Activated T-cell treated with anti-CD3 and anti-CD28 coated beads, Interleukin-2, amount 50 U/mL, for 72 hours (primary cell): Measurements from ENCODE around the gene TACR1. TPM values are rescaled to one million over a fixed set of nuclear protein-coding genes. Genes with fewer than 3 reads are reported as not detected.
A peak's percentile ranks its signal among the peaks of the same experiment; 100 is the strongest.
"Not testable (repeated sequence)": the region's sequence is repeated elsewhere in the genome, so short reads cannot be mapped to it uniquely, and the experiment has no call there.

Experiments used
- ATAC-seq, 2 donors: fragments of 150-1000 bp; cut with Tn5 transposase; replicated peaks in 1 of 2; 2 replicates each; pipeline ENCODE4 v1.10.0; 2021; ENCODE audit warnings: moderate library complexity in 2 of 2, mild to moderate bottlenecking in 1 of 2
- DNase-seq, 2 donors: peaks; one replicate each; pipeline ENCODE4 v3.0.0; 2021 to 2022; ENCODE audit warnings: mixed read lengths in 1 of 2
- H3K27ac Mint-ChIP-seq: one replicate; pipeline ENCODE4 v1.8.0; 2022; ENCODE audit warnings: mild to moderate bottlenecking, moderate library complexity, mixed read lengths
- H3K27me3 Mint-ChIP-seq: one replicate; pipeline ENCODE4 v1.8.0; 2022; ENCODE audit warnings: low read depth, mixed read lengths
- H3K36me3 Mint-ChIP-seq, 2 donors: one replicate each; pipeline ENCODE4 v1.8.0; 2022; ENCODE audit warnings: mixed read lengths in 2 of 2, mild to moderate bottlenecking in 1 of 2; ENCODE audit not compliant: insufficient read depth in 2 of 2
- H3K4me1 Mint-ChIP-seq: one replicate; pipeline ENCODE4 v1.8.0; 2022; ENCODE audit warnings: low read depth, mixed read lengths
- H3K4me3 Mint-ChIP-seq, 2 donors: one replicate each; pipeline ENCODE4 v1.8.0; 2022; ENCODE audit warnings: mild to moderate bottlenecking in 2 of 2, mixed read lengths in 2 of 2, moderate library complexity in 2 of 2
- H3K9me3 Mint-ChIP-seq, 2 donors: one replicate each; pipeline ENCODE4 v1.8.0; 2022; ENCODE audit warnings: mixed read lengths in 2 of 2
- total RNA-seq, 2 donors: library from RNA; stranded (reverse); gene quantifications; one replicate each; pipeline ENCODE4 v1.2.3, GENCODE V29; 2022

TACR1 gene
- total RNA-seq, 2 donors from 2014 or later: not detected

DNA sequence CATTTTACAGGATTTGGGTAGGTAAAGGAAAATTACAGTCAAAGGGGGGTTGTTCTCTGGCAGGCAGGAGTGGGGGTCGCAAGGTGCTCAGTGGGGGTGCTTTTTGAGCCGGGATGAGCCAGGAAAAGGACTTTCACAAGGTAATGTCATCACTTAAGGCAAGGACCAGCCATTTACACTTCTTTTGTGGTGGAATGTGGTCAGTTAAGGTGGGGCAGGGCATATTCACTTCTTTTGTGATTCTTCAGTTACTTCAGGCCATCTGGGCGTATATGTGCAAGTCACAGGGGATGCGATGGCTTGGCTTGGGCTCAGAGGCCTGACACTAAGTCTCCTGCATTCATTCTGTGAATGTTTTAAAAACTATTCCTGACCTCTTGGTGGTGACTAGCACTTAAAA lies 19.9 kb upstream of the TACR1 start:
- H3K36me3 Mint-ChIP-seq, DNase-seq, H3K4me3 Mint-ChIP-seq, ATAC-seq, H3K27me3 Mint-ChIP-seq, H3K27ac Mint-ChIP-seq, H3K4me1 Mint-ChIP-seq, H3K9me3 Mint-ChIP-seq: not testable (repeated sequence)

DNA sequence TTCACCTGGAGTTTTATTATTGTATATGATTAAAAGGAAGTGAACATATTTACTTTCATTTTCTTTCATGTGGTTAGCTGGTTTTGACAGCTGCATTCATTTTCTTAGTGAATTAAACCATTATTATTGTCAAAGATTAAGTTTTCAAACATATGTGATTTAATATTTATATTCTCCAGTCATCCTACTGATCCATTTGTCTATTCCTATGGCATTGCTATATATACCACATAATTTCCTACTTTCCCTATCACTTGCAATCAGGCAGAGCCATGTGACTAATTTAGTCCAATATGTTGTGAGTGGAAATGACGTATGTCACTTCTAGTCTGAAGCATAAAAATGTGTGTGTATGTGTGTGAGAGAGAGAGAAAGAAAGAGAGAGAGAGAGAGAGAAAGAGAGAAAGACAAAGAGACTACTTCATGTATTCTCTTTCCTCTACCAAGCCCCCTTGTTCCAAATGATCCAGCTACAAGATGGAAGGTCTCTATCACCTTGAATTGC lies 12.0 kb upstream of the TACR1 start:
- H3K9me3 Mint-ChIP-seq: peaks cover 0 to 2% of the 10 kb centered on the region in 2 donors
- no peak for DNase-seq
- H3K36me3 Mint-ChIP-seq: no peaks in the 10 kb centered on the region
- H3K27me3 Mint-ChIP-seq: no peaks in the 10 kb centered on the region
- H3K27ac Mint-ChIP-seq: no peak overlapping the region
- peaks cover 7% of the 10 kb centered on the region for H3K4me1 Mint-ChIP-seq
- no peak overlapping the region for H3K4me3 Mint-ChIP-seq
- no peak for ATAC-seq

DNA sequence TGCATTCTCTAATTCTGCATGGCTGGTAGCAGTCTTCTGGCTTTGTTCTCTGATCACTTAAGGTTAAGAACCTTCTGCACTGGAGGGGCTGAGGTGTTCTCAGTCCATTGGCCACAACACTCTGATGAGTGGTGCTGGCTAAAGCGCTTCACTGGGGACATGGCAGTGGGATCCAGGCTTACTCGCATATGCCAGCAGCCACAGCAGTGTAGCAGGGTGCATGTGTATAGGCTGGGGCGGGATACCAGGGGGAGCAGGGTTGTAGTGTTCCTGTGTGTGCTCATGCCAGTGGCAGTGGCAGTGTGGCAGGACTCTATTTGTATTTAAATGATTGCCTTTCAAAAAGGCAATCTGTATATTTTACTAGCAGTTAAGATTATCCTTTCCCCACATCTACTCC lies 11.1 kb upstream of the TACR1 start:
- Mint-ChIP-seq H3K27ac (no peak overlapping the region), H3K9me3 (peaks cover 2 to 3% of the 10 kb centered on the region in 2 donors), H3K4me3 (no peak overlapping the region), H3K27me3 (peaks cover 9% of the 10 kb centered on the region), H3K4me1 (peaks cover 7% of the 10 kb centered on the region), H3K36me3 (no peaks in the 10 kb centered on the region)
- ATAC-seq (no peak), DNase-seq (no peak)

DNA sequence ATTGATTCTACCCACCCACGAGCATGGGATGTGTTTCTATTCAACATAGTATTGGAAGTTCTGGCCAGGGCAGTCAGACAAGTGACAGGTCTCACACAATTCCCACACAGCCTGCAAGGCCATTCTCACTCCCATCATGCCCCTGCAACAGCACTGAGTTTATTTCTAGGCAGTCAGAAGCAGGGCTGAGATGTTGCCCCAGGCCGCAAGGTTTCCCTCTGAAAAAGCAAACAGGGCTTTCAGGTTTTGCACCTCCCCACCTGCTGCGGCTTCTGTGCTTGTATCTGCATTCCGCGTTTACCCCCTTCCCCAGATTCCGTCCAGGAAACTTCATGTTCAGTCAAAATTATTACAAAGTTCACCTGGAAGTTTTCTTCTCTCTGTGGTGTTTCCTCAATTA lies 9.4 kb upstream of the TACR1 start:
- ATAC-seq: no peak
- peaks cover 17% of the 10 kb centered on the region for H3K27me3 Mint-ChIP-seq
- H3K4me3 Mint-ChIP-seq: no peak overlapping the region
- DNase-seq: no peak
- H3K4me1 Mint-ChIP-seq: peaks cover 7% of the 10 kb centered on the region
- no peaks in the 10 kb centered on the region for H3K36me3 Mint-ChIP-seq
- H3K9me3 Mint-ChIP-seq: peaks cover 2 to 3% of the 10 kb centered on the region in 2 donors
- H3K27ac Mint-ChIP-seq: no peak overlapping the region

DNA sequence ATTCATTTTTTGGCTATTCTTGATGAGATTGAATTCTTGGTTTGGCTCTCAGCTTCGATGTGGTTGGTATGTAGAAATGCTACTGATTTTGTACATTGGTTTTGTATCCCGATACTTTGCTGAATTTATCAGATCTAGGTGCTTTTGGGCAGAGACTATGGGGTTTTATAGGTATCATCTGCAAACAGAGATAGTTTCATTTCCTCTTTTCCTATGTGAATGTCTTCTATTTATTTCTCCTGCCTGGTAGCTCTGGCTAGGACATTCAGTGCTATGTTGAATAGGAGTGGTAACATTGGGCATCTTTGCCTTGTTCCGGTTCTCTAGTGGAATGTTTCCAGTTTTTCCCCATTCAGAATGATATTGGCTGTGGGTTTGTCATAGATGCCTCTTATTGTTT lies 5.5 kb upstream of the TACR1 start:
- H3K36me3 Mint-ChIP-seq: no peaks in the 10 kb centered on the region
- no peak for DNase-seq
- no peak overlapping the region for H3K27ac Mint-ChIP-seq

DNA sequence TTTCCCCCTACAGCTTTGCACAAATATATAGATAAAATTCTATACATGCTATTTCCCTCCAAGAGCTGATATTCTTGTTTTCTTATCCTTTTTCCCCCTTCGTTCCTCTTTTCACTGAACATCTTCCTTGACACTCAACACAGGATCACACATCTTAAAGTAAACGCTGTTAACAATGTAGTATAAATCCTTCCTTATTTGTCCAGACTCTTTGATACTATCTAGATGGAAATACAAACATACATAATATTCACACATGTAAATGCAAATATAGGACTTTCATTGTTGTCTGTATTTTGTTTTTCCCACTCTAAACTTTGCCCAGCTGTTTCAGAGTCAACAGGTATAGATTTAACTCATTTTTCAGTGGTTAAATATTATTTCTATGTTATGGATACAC lies 3.0 kb upstream of the TACR1 start:
- H3K9me3 Mint-ChIP-seq: peaks cover 2 to 3% of the 10 kb centered on the region in 2 donors
- no peaks in the 10 kb centered on the region for H3K36me3 Mint-ChIP-seq
- H3K4me1 Mint-ChIP-seq: peaks cover 12% of the 10 kb centered on the region
- no peak for ATAC-seq
- no peak for DNase-seq
- H3K27ac Mint-ChIP-seq: no peak overlapping the region
- no peak overlapping the region for H3K4me3 Mint-ChIP-seq
- peaks cover 63% of the 10 kb centered on the region for H3K27me3 Mint-ChIP-seq

More for the DNA sequence above, 5.5 kb upstream of the TACR1 start:
- no peak for ATAC-seq
- H3K4me3 Mint-ChIP-seq: no peak overlapping the region
- H3K27me3 Mint-ChIP-seq: peaks cover 40% of the 10 kb centered on the region
- peaks cover 2 to 3% of the 10 kb centered on the region in 2 donors for H3K9me3 Mint-ChIP-seq
- peaks cover 7% of the 10 kb centered on the region for H3K4me1 Mint-ChIP-seq

DNA sequence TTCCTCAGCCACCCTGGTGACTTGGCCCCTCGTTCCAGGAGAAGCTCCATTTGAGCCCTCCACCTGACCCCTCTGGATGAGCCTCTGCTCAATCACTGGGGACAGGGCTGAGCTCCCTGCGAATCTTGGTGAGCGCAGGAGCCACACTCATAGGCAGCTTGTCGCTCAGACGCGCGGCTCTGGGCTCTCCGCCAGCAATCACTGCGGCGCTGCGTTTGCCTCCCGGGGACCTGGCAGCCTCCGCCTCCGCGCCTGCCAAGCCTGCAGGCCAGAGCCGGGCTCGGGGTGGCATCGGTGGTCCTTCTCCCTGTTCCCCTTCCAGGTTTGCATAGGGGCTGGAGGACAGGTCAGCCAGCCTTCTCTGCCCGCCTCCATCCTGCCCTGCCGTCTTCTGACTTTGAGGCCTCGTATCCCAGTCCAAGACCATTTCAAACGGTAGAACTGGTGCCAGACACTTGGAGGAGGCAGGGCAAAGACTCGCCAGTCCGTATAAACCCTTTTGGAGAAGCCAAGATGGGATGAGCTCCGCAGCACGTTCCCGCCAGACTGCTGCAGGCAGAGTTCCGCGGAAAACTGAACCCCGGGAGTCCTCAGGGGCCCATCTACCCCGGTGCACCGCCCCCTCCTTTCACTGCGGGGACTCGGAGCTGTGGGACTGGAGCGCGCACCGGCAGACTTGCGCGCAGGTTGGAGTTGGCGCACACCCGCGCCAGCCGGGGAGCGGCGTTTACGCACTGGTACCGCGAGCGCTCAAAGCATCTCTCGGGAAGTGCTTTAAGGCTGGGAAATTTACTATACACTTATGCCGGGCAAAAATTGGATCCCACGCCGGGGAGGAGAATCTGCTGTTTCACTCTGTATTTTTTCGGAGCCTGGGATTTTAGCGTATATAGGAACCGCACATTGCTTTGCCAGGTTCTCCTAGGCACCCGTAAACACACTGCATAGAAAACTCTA lies 1.1 kb upstream of the TACR1 start:
- Mint-ChIP-seq H3K27ac (no peak overlapping the region), H3K36me3 (no peaks in the 10 kb centered on the region), H3K9me3 (no peaks in the 10 kb centered on the region), H3K4me1 (peaks cover 12% of the 10 kb centered on the region), H3K4me3 (peak overlapping the region; percentile 69 to 80), H3K27me3 (peaks cover 67% of the 10 kb centered on the region)
- DNase-seq (peak in 1 of 2 donors; percentile 9), ATAC-seq (peak; percentile 33 to 55)

DNA sequence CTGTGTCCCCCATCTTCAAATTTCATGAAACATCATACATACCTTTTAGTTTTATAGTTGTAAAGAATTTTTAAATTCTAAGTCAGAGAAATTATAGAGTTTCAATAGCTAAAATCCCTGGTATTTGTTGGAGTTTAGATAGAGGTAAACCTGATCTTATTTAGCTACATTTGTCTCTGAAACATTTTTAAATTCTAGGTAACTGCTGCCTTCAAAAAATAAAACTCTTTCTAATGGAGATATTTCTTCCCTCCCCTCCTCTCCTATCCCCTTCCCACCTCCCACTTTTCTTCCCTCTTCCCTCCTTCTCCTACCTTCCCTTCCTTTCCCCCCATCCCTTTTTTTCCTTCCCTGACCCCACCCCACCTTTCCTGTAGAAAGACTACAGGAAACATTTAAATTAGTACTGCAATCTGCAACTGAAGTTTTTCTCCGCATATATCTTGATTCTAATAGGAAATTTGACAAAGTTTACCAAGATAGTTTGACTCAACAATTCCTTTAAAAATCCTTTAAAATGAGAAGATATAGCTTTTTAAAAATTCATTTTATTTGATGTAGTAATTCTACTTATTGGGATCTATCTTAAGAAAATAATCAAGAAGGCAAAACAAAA lies 4.1 kb downstream of the TACR1 start:
- Mint-ChIP-seq H3K4me3 (no peak overlapping the region), H3K36me3 (no peaks in the 10 kb centered on the region), H3K27ac (no peak overlapping the region), H3K4me1 (peaks cover 6% of the 10 kb centered on the region), H3K27me3 (peaks cover 42% of the 10 kb centered on the region), H3K9me3 (no peaks in the 10 kb centered on the region)
- no peak for ATAC-seq
- DNase-seq: no peak

DNA sequence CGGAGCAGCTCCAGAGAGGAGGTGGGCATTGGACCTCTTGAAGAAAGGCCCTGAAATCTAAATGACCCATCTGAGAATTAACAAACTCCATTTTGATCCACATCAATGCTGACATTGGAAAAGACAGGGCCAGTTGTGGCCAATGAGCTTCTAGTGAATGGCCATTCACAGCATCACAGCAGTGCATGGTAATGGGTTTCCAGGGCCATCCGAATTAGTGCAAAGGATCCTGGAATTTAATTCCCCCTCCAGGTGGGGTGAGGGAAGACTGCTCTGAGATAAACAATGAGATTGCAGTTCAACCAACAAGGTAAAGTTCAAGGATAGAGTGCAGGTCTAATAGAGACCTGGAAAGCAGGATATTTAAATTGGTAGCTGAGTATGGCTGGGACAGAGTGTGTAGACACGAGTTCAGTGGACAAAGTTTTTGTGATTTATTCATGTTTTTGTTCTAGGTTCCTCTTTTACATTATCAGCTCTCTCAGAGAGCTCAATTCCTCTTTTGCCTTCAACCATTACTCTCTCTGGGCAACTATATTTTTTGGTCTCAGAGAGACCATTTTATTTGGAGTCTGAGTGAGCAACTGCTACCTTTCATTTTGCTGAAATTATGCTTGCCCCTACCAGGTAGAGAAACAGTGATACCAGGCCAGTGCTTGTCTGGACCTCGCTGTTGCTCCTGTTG lies 5.0 kb downstream of the TACR1 start:
- peaks cover under 1% of the 10 kb centered on the region for H3K4me1 Mint-ChIP-seq
- peaks cover 37% of the 10 kb centered on the region for H3K27me3 Mint-ChIP-seq
- no peaks in the 10 kb centered on the region for H3K9me3 Mint-ChIP-seq
- no peak overlapping the region for H3K4me3 Mint-ChIP-seq
- H3K27ac Mint-ChIP-seq: no peak overlapping the region
- ATAC-seq: no peak
- H3K36me3 Mint-ChIP-seq: no peaks in the 10 kb centered on the region
- no peak for DNase-seq

DNA sequence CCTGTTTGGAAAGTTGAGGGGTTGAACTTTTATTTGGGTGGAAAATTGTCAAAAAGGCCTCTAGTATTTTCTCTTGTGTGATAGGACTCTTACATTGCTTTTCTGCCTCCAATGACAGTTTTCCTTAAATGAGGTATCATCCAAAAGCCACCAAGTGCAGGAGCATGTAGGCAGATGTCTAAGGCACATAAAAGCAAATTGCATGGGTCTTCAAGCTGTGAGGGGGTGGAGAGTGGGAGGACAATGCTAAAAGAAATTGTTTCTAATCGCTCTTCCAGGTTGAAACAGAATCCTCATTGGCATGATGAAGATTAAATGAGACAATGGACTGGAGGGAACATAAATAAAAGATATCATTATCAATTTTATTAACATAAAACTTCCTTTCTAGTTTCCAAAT lies 6.8 kb downstream of the TACR1 start:
- DNase-seq (no peak), ATAC-seq (no peak)
- H3K4me3 Mint-ChIP-seq: no peak overlapping the region
- no peaks in the 10 kb centered on the region for H3K4me1 Mint-ChIP-seq
- H3K9me3 Mint-ChIP-seq: no peaks in the 10 kb centered on the region
- H3K36me3 Mint-ChIP-seq: no peaks in the 10 kb centered on the region
- H3K27ac Mint-ChIP-seq: no peak overlapping the region
- peaks cover 20% of the 10 kb centered on the region for H3K27me3 Mint-ChIP-seq

DNA sequence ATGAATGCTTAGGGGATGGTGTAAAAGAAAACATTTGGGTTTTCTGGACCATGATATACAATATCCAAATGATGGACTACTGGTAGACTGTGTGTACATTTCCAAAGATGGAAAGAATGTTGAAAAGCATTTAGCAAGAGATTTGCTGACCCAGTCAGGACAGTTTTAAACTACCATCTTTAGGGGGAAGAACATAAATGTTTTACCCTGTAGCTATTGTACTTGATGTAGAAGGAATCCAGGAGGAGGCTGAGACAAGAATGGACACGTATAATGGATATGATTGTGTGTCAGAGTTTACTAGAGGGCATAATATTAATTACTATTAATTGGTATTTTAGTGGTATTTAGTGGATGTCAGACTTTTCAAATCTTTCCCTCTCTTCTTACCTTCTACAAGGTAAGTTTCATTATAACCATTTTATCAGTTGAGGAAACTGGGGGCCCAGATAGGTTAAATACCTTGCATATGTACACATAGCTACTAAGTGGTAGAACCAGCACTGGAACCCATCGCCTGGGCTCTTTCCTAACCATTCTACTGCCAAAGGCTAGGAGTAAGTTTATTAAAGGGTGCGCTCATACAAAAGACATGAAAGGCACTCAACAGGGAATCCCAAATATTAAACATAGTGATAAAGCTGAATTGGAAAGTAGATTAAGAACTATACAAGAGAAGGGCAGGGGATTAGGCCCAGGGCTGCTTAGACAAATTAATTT lies 8.9 kb downstream of the TACR1 start:
- ATAC-seq (no peak), DNase-seq (no peak)
- Mint-ChIP-seq H3K9me3 (no peaks in the 10 kb centered on the region), H3K27me3 (peaks cover 6% of the 10 kb centered on the region), H3K4me3 (no peak overlapping the region), H3K27ac (no peak overlapping the region), H3K4me1 (no peaks in the 10 kb centered on the region), H3K36me3 (no peaks in the 10 kb centered on the region)

DNA sequence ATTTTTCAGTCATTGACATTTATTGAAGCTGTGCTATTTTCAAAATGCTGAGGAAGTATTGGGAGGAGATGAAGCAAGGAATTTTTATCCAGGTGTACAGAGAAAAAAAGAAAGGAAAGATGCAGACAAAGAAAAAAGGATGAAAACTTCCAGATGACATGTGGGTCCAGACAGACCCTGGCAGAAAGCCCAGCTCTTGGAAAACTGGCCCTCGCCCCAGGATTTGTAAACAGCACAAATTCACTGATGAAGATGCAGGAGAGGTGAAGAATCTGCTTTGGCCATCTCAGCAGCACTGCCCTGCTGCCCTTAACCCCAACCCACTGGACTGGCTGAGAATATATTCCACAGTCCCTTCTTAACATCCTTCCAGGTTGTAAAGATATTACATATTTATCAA lies 12.5 kb downstream of the TACR1 start:
- no peak overlapping the region for H3K27ac Mint-ChIP-seq

More for the DNA sequence above, 12.5 kb downstream of the TACR1 start:
- no peak overlapping the region for H3K4me3 Mint-ChIP-seq
- DNase-seq (no peak), ATAC-seq (no peak)
- H3K4me1 Mint-ChIP-seq: no peaks in the 10 kb centered on the region
- no peaks in the 10 kb centered on the region for H3K9me3 Mint-ChIP-seq
- H3K27me3 Mint-ChIP-seq: no peaks in the 10 kb centered on the region
- H3K36me3 Mint-ChIP-seq: no peaks in the 10 kb centered on the region
